Fibroblast of lung (primary cell): ENCODE results near the gene PIGN. TPM values are rescaled to one million over a fixed set of nuclear protein-coding genes. Genes with fewer than 3 reads are reported as not detected.

Experiments
- DNase-seq, 2 donors: peaks; one replicate each; pipeline versions ENCODE4 v3.0.0 to v3.0.0-alpha.2; 2010; ENCODE audit warnings: low read depth in 2 of 2
- H2AFZ ChIP-seq: 2 replicates; pipeline ENCODE4 v1.5.1; 2012; ENCODE audit warnings: low read length, control low read depth, inconsistent platforms
- H3K27ac ChIP-seq: 2 replicates; pipeline ENCODE4 v1.5.1; 2011; ENCODE audit warnings: low read length, control low read depth; ENCODE audit not compliant: insufficient read depth
- H3K27me3 ChIP-seq: 2 replicates; pipeline ENCODE4 v1.5.1; 2011; ENCODE audit warnings: mild to moderate bottlenecking, low read length; ENCODE audit not compliant: control insufficient read depth, insufficient read depth
- H3K36me3 ChIP-seq: 2 replicates; pipeline ENCODE4 v1.5.1; 2011; ENCODE audit warnings: low read length; ENCODE audit not compliant: control insufficient read depth, insufficient read depth
- H3K4me1 ChIP-seq: 2 replicates; pipeline ENCODE4 v1.5.1; 2011; ENCODE audit warnings: low read length; ENCODE audit not compliant: control insufficient read depth, insufficient read depth; ENCODE audit errors: extremely low read depth
- H3K4me2 ChIP-seq: 2 replicates; pipeline ENCODE4 v1.5.1; 2011; ENCODE audit warnings: low read length, control low read depth; ENCODE audit not compliant: insufficient read depth; ENCODE audit errors: extremely low read depth
- H3K4me3 ChIP-seq, 4 experiments: fragments of 200-600 bp in 1 of 4; sonication (generic) in 1 of 4; replicated peaks in 1 of 4; 2 replicates each; pipeline ENCODE4 v1.5.1; 2011 to 2016; ENCODE audit warnings: low read length in 4 of 4, low read depth in 3 of 4, mild to moderate bottlenecking in 3 of 4, control low read depth in 2 of 4, inconsistent platforms in 1 of 4, mixed read lengths in 1 of 4; ENCODE audit not compliant: insufficient read depth in 1 of 4; ENCODE audit errors: control extremely low read depth in 1 of 4
- H3K79me2 ChIP-seq: 2 replicates; pipeline ENCODE4 v1.5.1; 2012; ENCODE audit warnings: mild to moderate bottlenecking, low read length, inconsistent platforms; ENCODE audit not compliant: control insufficient read depth, insufficient read depth
- H3K9ac ChIP-seq: 2 replicates; pipeline ENCODE4 v1.5.1; 2011; ENCODE audit warnings: mild to moderate bottlenecking, low read length, control low read depth; ENCODE audit not compliant: insufficient read depth
- H3K9me3 ChIP-seq: 2 replicates; pipeline ENCODE4 v1.5.1; 2012; ENCODE audit warnings: low read depth, low read length; ENCODE audit not compliant: control insufficient read depth, insufficient read depth
- H4K20me1 ChIP-seq: 2 replicates; pipeline ENCODE4 v1.5.1; 2011; ENCODE audit warnings: low read length; ENCODE audit not compliant: control insufficient read depth, insufficient read depth; ENCODE audit errors: extremely low read depth
- EZH2 ChIP-seq: IDR thresholded peaks from 2 replicates; pipeline ENCODE4 v1.5.1; 2012; ENCODE audit warnings: low read length, control low read depth, mild to moderate bottlenecking; ENCODE audit errors: missing control alignments
- polyA plus RNA-seq, 2 donors: library from polyadenylated mRNA; depleted of rRNA in 1 of 2; stranded (reverse) in 1 of 2; unstranded in 1 of 2; fragments of >200 nt; gene quantifications; 2 replicates each; pipeline ENCODE4 v1.2.1, GENCODE V29; 2011 to 2012; ENCODE audit warnings: missing spikeins in 1 of 2
- total RNA-seq: library from RNA; depleted of rRNA; stranded (reverse); fragments of >200 nt; gene quantifications from 2 replicates; pipeline ENCODE4 v1.2.1, GENCODE V29; 2014
- TF ChIP-seq, protein P1 (sequence below), 2 donors: IDR thresholded peaks in 1 of 2; conservative IDR thresholded peaks in 1 of 2; 1 replicate in 1 of 2; 2 replicates in 1 of 2; pipeline ENCODE4 v1.5.1; 2011 to 2012; ENCODE audit warnings: low read length in 2 of 2, control low read depth in 1 of 2, inconsistent platforms in 1 of 2, low read depth in 1 of 2, mild to moderate bottlenecking in 1 of 2

PIGN gene
- total and polyA plus RNA-seq, 2 donors (not counting 1 experiment from before 2014, with no cell fraction given), result 31.7 to 39.8 TPM

DNA sequence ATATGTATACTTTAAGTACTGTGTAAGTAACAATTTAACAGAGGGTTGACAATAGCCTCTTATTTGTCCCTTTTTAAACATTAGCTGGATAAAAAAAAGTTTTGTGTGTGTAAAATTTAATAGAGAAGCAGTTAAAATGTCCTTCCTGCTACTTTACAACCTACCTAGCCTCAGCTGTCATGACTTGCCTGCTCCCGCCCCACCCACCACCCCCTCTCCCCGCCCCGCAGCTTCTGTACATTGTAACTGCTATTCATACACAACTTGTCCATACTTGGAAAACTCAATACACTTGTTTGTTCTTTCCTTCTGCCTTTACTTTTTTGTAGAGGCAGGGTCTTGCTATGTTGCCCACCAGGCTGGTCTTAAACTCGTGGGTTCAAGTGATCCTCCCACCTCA lies 19.7 kb upstream of the PIGN start:
- TF ChIP-seq, protein P1, sequence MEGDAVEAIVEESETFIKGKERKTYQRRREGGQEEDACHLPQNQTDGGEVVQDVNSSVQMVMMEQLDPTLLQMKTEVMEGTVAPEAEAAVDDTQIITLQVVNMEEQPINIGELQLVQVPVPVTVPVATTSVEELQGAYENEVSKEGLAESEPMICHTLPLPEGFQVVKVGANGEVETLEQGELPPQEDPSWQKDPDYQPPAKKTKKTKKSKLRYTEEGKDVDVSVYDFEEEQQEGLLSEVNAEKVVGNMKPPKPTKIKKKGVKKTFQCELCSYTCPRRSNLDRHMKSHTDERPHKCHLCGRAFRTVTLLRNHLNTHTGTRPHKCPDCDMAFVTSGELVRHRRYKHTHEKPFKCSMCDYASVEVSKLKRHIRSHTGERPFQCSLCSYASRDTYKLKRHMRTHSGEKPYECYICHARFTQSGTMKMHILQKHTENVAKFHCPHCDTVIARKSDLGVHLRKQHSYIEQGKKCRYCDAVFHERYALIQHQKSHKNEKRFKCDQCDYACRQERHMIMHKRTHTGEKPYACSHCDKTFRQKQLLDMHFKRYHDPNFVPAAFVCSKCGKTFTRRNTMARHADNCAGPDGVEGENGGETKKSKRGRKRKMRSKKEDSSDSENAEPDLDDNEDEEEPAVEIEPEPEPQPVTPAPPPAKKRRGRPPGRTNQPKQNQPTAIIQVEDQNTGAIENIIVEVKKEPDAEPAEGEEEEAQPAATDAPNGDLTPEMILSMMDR (conservative IDR thresholded peaks at IDR 0.05 in 1 of 2, IDR thresholded peaks at IDR 0.05 in 1 of 2; ENCODE audit: low read depth in 1 of 2, low read length in 2 of 2), result no peak
- no peak for TF ChIP-seq EZH2
- H3K4me2 ChIP-seq, result no peak overlapping the region
- no peaks in the 10 kb centered on the region for H3K27me3 ChIP-seq
- DNase-seq, result no peak
- H3K36me3 ChIP-seq, result no peaks in the 10 kb centered on the region
- H3K79me2 ChIP-seq, result peaks cover 45% of the 10 kb centered on the region
- no peaks in the 10 kb centered on the region for H3K9me3 ChIP-seq
- no peak overlapping the region for H2AFZ ChIP-seq
- no peak overlapping the region for H3K27ac ChIP-seq
- no peaks in the 10 kb centered on the region for H3K4me1 ChIP-seq
- H4K20me1 ChIP-seq, result no peaks in the 10 kb centered on the region
- no peak overlapping the region for H3K4me3 ChIP-seq
- H3K9ac ChIP-seq, result no peak overlapping the region

DNA sequence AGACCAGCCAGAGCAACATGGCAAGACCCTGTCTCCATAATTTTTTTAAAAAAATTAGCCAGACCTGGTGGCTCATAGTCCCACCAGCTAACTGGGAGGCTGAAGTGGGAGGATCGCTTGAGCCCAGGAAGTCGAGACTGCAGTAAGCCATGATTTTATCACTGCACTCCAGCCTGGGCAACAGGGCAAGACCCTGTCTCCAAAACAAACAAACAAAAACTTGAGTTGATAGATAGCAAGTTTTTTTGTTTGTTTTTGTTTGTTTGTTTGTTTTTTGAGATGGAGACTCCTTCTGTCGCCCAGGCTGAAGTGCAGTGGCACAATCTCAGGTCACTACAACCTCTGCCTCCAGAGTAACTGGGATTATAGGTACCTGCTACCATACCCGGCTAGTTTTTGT lies 19.0 kb upstream of the PIGN start:
- no peaks in the 10 kb centered on the region for H3K4me1 ChIP-seq
- H3K9ac ChIP-seq, result no peak overlapping the region
- H3K36me3 ChIP-seq, result no peaks in the 10 kb centered on the region
- no peaks in the 10 kb centered on the region for H3K9me3 ChIP-seq
- no peak for DNase-seq
- H3K27ac ChIP-seq, result no peak overlapping the region
- no peak overlapping the region for H3K4me2 ChIP-seq
- H3K27me3 ChIP-seq, result no peaks in the 10 kb centered on the region
- no peaks in the 10 kb centered on the region for H4K20me1 ChIP-seq
- H3K4me3 ChIP-seq, result no peak overlapping the region
- H3K79me2 ChIP-seq, result peaks cover 45% of the 10 kb centered on the region
- H2AFZ ChIP-seq, result no peak overlapping the region
- TF ChIP-seq, protein P1 (conservative IDR thresholded peaks at IDR 0.05 in 1 of 2, IDR thresholded peaks at IDR 0.05 in 1 of 2; ENCODE audit: low read depth in 1 of 2, low read length in 2 of 2), result no peak
- no peak for TF ChIP-seq EZH2

DNA sequence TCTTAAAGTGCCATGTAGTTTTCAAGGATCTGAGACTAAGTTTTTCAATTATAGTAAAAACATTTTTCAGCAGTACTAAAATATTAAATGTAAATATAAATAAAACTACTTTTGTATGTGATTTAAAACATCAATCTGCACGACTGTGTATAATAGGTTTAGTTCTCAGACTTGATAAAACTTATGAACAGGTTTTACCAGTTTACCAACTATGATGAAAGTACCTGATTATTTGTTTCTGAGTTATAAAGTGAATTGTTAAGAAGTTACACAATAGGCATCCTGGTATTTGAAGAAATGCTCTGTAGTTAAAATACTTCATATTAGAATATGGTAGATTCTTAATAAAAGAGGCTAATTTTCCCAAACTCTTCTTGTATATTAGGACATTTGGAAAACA lies 15.0 kb upstream of the PIGN start:
- H3K4me1 ChIP-seq, result no peaks in the 10 kb centered on the region
- no peak overlapping the region for H3K9ac ChIP-seq
- H3K27ac ChIP-seq, result no peak overlapping the region
- TF ChIP-seq, protein P1 (conservative IDR thresholded peaks at IDR 0.05 in 1 of 2, IDR thresholded peaks at IDR 0.05 in 1 of 2; ENCODE audit: low read depth in 1 of 2, low read length in 2 of 2), result no peak
- no peak for TF ChIP-seq EZH2
- H3K4me2 ChIP-seq, result no peak overlapping the region
- H3K9me3 ChIP-seq, result no peaks in the 10 kb centered on the region
- DNase-seq, result no peak
- H3K27me3 ChIP-seq, result no peaks in the 10 kb centered on the region
- H4K20me1 ChIP-seq, result no peaks in the 10 kb centered on the region
- H3K79me2 ChIP-seq, result peaks cover 38% of the 10 kb centered on the region
- no peak overlapping the region for H2AFZ ChIP-seq
- H3K36me3 ChIP-seq, result no peaks in the 10 kb centered on the region
- no peak overlapping the region for H3K4me3 ChIP-seq
